PC-9 (cell line): Measurements from ENCODE around the gene PCDHGC4. TPM values are rescaled to one million over a fixed set of nuclear protein-coding genes. Genes with fewer than 3 reads are reported as not detected.

Experiments
- BruUV-seq: library from RNA; stranded (reverse); fragments of 400-500 nt; replicated peaks from 2 replicates; lab custom pipeline; 2021; lab: Mats Ljungman, UMichigan
- CTCF ChIA-PET: fragments of 300-600 bp; sonication (Branson Sonifier 250); formaldehyde crosslinking; loops from one replicate; lab custom pipeline; 2022; ENCODE audit warnings: antibody characterized with exemption; lab: Charles Lee
- POLR2A ChIA-PET: fragments of 300-600 bp; sonication (Branson Sonifier 250); formaldehyde crosslinking; loops from one replicate; lab custom pipeline; 2022; ENCODE audit warnings: antibody characterized with exemption; ENCODE audit not compliant: unreplicated experiment; lab: Charles Lee
- DNase-seq, 2 experiments: peaks; one replicate each; pipeline versions ENCODE4 v3.0.0 to v3.0.0-alpha.2; 2015 to 2022; ENCODE audit warnings: mixed read lengths in 1 of 2
- H2AFZ ChIP-seq: fragments of 200-600 bp; sonication (generic); 2 replicates; pipeline ENCODE4 v1.8.1; 2017; ENCODE audit warnings: antibody characterized with exemption
- H3F3A ChIP-seq: fragments of 200-600 bp; sonication (generic); 2 replicates; pipeline ENCODE4 v1.8.1; 2017; ENCODE audit warnings: antibody characterized with exemption, mild to moderate bottlenecking, low read depth; ENCODE audit not compliant: insufficient read depth
- H3K27ac ChIP-seq: fragments of 200-600 bp; sonication (generic); 2 replicates; pipeline ENCODE4 v1.6.1; 2016; ENCODE audit warnings: mixed run types
- H3K27me3 ChIP-seq: fragments of 200-600 bp; sonication (generic); 2 replicates; pipeline ENCODE4 v1.6.1; 2016; ENCODE audit warnings: low read depth, mixed run types; ENCODE audit not compliant: insufficient read depth
- H3K36me3 ChIP-seq: fragments of 200-600 bp; sonication (generic); 2 replicates; pipeline ENCODE4 v1.6.1; 2016; ENCODE audit warnings: low read depth, mixed run types
- H3K4me1 ChIP-seq: fragments of 200-600 bp; sonication (generic); replicated peaks from 2 replicates; pipeline ENCODE4 v1.6.1; 2016; ENCODE audit warnings: mixed run types; ENCODE audit not compliant: insufficient read depth
- H3K4me2 ChIP-seq: fragments of 200-600 bp; sonication (generic); 2 replicates; pipeline ENCODE4 v1.6.1; 2017; ENCODE audit warnings: mixed run types
- H3K4me3 ChIP-seq: fragments of 200-600 bp; sonication (generic); 2 replicates; pipeline ENCODE4 v1.6.1; 2016; ENCODE audit warnings: mixed run types
- H3K79me2 ChIP-seq: fragments of 200-600 bp; sonication (generic); 2 replicates; pipeline ENCODE4 v1.6.1; 2017; ENCODE audit warnings: low read depth, mixed run types
- H3K9me2 ChIP-seq: fragments of 200-600 bp; sonication (generic); 2 replicates; pipeline ENCODE4 v1.8.1; 2017; ENCODE audit warnings: mild to moderate bottlenecking; ENCODE audit not compliant: insufficient read depth
- H3K9me3 ChIP-seq: fragments of 200-600 bp; sonication (generic); 2 replicates; pipeline ENCODE4 v1.8.1; 2016; ENCODE audit warnings: low read depth; ENCODE audit not compliant: insufficient read depth
- H4K20me1 ChIP-seq: fragments of 200-600 bp; sonication (generic); 2 replicates; pipeline ENCODE4 v1.8.1; 2017; ENCODE audit not compliant: insufficient read depth
- EZH2 ChIP-seq: fragments of 200-600 bp; sonication (generic); IDR thresholded peaks from 2 replicates; pipeline ENCODE4 v1.8.0; 2017; ENCODE audit warnings: antibody characterized with exemption, low read depth
- intact Hi-C: fragments of 100-400 bp; cut with micrococcal nuclease; formaldehyde crosslinking; loops from one replicate; pipeline ENCODE4 v1.10.0; 2022; ENCODE audit not compliant: unreplicated experiment
- total RNA-seq: library from RNA; stranded (reverse); gene quantifications from 2 replicates; pipeline ENCODE4 v1.2.3, GENCODE V29; 2021
- TF ChIP-seq, protein P1 (sequence below): fragments of 200-600 bp; sonication (generic); conservative IDR thresholded peaks from 2 replicates; pipeline ENCODE4 v1.6.1; 2017; ENCODE audit warnings: mixed run types, antibody characterized with exemption, mild to moderate bottlenecking, moderate library complexity

Gene PCDHGC4
- total RNA-seq, 1 experiment from 2014 or later: not detected

DNA sequence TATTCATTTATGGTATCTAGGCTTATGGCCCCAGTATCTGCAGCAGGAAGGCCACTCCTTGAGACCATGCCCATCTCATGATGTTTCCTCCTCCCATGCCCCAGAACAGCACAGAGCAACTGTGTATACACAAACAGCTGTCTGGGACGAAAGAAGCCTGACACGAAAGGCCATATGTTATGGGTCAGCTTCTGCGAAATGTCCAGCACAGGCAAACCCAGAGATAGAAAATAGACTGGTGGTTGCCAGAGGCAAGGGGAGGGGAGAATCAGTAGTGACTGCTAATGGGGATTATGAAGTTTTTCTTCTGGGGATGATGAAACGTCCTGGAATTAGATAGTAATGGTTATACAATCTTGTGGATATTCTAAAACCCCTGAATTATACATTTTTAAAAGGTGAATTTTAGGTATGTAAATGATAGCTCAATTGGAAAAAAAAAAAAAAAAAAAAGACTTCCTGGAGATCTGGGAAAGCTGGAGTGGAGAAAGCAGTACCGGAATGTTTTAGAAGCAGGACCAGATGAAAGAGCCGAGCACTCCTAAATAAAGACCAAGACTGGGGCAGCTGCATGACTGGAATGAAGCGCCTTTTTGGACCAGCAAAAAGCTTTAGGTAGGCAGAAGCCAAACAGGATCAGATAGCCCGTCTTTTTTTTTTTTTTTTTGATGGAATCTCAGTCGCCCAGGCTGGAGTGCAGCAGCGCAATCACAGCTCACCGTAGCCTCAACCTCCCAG, 33.2 kb downstream of the PCDHGC4 start:
- Histone ChIP-seq H4K20me1 (no peaks in the 10 kb centered on the region), H3K36me3 (peaks cover 26% of the 10 kb centered on the region; the same call in 1 of the 2 replicates), H3K4me2 (no peak overlapping the region), H3K27ac (no peak overlapping the region), H3K4me1 (peaks cover 43% of the 10 kb centered on the region), H3K9me2 (no peaks in the 10 kb centered on the region), H3F3A (peaks cover 52% of the 10 kb centered on the region), H3K27me3 (no peaks in the 10 kb centered on the region), H3K9me3 (no peaks in the 10 kb centered on the region; the same call in 1 of the 2 replicates), H3K79me2 (no peaks in the 10 kb centered on the region), H3K4me3 (no peak overlapping the region), H2AFZ (no peak overlapping the region)
- intact Hi-C loops: no loop called here
- no peak for DNase-seq
- POLR2A ChIA-PET: interaction anchor here (0.6 kb wide), 2 partner anchors 15 to 134 kb away, joined by 3 to 10 read pairs; no protein-coding TSS in a partner anchor
- no TSS peak for BruUV-seq
- TF ChIP-seq, protein P1, sequence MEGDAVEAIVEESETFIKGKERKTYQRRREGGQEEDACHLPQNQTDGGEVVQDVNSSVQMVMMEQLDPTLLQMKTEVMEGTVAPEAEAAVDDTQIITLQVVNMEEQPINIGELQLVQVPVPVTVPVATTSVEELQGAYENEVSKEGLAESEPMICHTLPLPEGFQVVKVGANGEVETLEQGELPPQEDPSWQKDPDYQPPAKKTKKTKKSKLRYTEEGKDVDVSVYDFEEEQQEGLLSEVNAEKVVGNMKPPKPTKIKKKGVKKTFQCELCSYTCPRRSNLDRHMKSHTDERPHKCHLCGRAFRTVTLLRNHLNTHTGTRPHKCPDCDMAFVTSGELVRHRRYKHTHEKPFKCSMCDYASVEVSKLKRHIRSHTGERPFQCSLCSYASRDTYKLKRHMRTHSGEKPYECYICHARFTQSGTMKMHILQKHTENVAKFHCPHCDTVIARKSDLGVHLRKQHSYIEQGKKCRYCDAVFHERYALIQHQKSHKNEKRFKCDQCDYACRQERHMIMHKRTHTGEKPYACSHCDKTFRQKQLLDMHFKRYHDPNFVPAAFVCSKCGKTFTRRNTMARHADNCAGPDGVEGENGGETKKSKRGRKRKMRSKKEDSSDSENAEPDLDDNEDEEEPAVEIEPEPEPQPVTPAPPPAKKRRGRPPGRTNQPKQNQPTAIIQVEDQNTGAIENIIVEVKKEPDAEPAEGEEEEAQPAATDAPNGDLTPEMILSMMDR: no peak
- no peak for TF ChIP-seq EZH2
- CTCF ChIA-PET: interaction anchor here (0.6 to 0.7 kb wide), 2 partner anchors 74 to 297 kb away, joined by 3 read pairs; no protein-coding TSS in a partner anchor

DNA sequence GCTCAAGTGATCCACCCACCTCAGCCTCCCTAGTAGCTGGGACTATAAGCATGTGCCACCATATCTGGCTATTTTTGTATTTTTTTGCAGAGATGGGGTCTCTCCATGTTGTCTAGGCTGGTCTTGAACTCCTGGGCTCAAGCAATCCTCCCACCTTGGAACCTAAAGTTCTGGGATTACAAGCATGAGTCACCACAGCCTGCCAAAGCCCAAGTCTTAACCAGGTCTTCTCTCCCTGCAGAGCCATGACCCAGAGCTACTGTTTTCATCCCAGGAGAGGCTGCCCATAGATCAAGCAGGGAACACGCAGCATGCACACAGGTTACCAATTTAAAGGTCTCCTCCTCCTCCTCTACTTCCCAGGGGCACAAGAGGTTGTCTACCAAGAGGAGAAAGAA, 33.8 kb downstream of the PCDHGC4 start:
- DNase-seq: no peak
- intact Hi-C loops: no loop called here
- Histone ChIP-seq H3F3A (peaks cover 56% of the 10 kb centered on the region), H3K9me2 (no peaks in the 10 kb centered on the region), H3K27me3 (no peaks in the 10 kb centered on the region), H3K4me2 (no peak overlapping the region), H2AFZ (no peak overlapping the region), H4K20me1 (no peaks in the 10 kb centered on the region), H3K36me3 (peaks cover 26% of the 10 kb centered on the region; the same call in 1 of the 2 replicates), H3K4me1 (peaks cover 46% of the 10 kb centered on the region), H3K4me3 (no peak overlapping the region), H3K27ac (no peak overlapping the region), H3K9me3 (no peaks in the 10 kb centered on the region; the same call in 1 of the 2 replicates), H3K79me2 (no peaks in the 10 kb centered on the region)
- ChIA-PET CTCF (no interaction called here), POLR2A (interaction anchor here (0.6 kb wide), 1 partner anchor 135 kb away, joined by 3 read pairs; no protein-coding TSS in a partner anchor)
- TF ChIP-seq, protein P1: no peak
- TF ChIP-seq EZH2: no peak
- BruUV-seq: no TSS peak

DNA sequence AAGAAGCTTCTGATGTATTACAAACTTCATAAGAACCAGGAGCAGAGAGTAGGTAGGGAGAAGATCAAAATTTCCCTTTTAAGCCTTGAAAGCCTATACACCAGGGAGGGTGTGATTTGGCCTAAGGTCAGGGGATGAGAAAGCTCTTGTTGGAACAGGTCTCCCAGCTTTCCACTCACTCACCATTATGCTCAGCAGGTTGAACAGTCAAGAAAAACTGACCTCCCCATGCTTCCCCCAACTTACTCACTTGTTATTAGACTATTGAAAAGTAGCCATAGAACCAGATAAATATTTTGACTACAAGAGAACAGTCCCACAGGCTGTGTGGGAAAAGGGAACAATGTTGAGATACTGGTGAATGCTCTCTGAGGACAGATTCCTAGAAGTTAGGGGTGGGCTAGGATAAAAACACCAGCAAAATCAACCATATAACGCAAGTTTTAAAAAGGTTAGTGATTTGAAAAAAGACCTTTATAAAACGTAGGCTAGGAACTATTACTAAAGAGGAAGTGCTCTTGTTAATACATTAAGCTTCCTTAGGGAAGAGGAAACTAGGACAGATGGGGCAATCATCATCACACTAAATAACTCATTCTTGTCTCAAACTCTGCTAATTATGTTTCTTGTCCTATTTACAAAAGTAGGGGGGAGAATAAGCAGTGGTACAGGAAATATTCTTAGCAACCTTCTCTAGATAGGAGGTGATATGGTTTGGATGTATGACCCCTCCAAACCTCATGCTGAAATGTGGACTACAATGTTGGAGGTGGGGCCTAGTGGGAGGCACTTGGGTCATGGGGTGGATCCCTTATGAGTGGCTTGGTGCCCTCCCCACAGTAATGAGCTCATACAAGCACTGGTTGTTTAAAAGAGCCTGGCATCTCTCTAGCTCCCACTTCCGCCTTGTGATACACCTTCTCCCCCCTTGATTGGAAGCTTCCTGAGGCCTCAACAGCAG, 35.1 kb downstream of the PCDHGC4 start:
- Histone ChIP-seq H3K9me2 (no peaks in the 10 kb centered on the region), H3F3A (peaks cover 58% of the 10 kb centered on the region), H3K4me1 (peaks cover 45% of the 10 kb centered on the region), H3K27me3 (no peaks in the 10 kb centered on the region), H3K36me3 (peaks cover 36% of the 10 kb centered on the region), H3K79me2 (no peaks in the 10 kb centered on the region), H3K4me2 (peak overlapping the region; percentile 63), H3K9me3 (no peaks in the 10 kb centered on the region; the same call in 1 of the 2 replicates), H2AFZ (no peak overlapping the region), H4K20me1 (no peaks in the 10 kb centered on the region), H3K4me3 (no peak overlapping the region), H3K27ac (peak overlapping the region; percentile 92)
- no peak for TF ChIP-seq EZH2
- TF ChIP-seq, protein P1: no peak
- no TSS peak for BruUV-seq
- DNase-seq: no peak
- intact Hi-C loops: loop anchor here (5.0 to 10.0 kb wide), 2 partner anchors 43 to 195 kb away; partner anchors contain the start of genes PCDHGC3 and TAF7
- POLR2A ChIA-PET: no interaction called here
- CTCF ChIA-PET: interaction anchor here (2.3 kb wide), 1 partner anchor 99 kb away, joined by 8 read pairs; the partner anchor contains the start of gene PCDHGA11
